GM21737 (cell line): ENCODE data around the gene RARB.

Source experiments
- ATAC-seq: cut with Tn5 transposase; IDR thresholded peaks from one replicate; pipeline ENCODE4 v1.9.1; 2021; ENCODE audit warnings: mild to moderate bottlenecking, moderate library complexity; ENCODE audit not compliant: unreplicated experiment

RARB gene

DNA sequence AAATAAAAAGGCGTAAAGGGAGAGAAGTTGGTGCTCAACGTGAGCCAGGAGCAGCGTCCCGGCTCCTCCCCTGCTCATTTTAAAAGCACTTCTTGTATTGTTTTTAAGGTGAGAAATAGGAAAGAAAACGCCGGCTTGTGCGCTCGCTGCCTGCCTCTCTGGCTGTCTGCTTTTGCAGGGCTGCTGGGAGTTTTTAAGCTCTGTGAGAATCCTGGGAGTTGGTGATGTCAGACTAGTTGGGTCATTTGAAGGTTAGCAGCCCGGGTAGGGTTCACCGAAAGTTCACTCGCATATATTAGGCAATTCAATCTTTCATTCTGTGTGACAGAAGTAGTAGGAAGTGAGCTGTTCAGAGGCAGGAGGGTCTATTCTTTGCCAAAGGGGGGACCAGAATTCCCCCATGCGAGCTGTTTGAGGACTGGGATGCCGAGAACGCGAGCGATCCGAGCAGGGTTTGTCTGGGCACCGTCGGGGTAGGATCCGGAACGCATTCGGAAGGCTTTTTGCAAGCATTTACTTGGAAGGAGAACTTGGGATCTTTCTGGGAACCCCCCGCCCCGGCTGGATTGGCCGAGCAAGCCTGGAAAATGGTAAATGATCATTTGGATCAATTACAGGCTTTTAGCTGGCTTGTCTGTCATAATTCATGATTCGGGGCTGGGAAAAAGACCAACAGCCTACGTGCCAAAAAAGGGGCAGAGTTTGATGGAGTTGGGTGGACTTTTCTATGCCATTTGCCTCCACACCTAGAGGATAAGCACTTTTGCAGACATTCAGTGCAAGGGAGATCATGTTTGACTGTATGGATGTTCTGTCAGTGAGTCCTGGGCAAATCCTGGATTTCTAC, at the start of gene RARB:
Gene RARB (plus strand): TSS at position 322 of the 847 bp plus-strand sequence. CDS start 469 bp downstream, at position 791.
- ATAC-seq = no peak

DNA sequence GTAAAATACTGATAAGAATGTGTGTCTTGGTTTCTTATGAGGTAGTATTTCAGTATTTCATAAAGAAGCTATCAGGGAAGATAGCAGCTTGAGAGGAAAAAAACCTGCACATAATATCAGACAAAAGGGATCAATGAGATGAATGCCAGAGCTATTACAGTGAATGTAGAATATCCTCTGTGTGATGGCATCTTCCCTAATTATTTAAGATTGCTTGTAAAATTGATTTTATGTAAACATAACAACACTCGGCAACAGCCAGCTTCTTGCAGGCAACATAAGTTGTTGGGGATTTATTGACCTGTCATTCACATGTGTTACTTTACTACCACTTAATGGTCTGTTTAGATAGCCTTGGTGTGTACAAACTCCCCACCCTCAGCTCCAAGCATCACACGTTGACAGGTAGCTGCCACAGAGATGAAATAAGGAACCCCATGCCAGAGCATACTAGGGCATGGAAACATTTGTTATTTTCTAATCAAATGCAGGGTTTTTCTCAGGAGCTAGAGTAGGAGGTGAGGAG, 49.2 kb upstream of the RARB start:
- no peak for ATAC-seq

DNA sequence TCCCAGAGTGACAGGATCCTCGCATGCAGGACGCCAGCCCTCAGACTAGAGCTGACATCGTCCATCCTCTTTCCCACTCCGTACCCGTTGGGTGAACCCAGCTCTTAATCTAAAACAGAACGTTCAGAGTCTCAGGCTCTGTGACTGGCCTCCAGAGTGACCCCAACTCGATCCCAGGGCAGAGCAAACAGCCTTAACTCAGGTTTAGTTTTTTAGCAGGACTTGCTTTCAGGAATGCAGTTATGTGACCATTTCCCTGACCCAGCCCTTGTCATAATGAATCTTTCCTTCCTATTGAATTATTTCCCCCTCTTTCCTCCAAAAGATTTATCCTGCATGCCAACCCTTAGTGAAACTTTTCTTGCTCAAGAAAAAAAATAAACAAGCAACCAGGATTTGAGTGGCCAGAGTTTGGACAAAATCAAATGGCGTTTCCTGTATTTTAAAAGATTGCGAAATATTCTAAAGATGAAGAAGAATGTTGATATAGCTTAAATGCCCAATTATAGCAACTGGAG, 47.8 kb upstream of the RARB start:
- ATAC-seq = no peak

DNA sequence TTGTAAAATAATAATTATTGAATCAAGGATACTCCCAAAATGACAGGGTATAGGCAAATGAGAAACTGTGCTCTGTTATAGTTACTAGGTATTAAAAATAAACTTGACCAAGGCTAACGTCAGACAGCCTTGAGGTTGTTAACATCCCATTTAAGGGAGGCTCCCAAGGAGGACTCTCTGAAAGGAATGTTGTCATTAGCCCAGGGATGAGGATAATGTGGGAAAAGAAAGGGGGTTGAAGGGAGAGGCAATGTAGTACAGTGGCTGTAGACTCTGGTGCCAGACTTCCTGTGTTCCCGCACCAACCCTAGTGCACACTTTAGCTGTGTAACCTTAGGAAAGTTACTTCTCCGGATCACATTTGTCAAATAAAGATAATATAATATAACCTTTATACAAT, 47.0 kb upstream of the RARB start:
- no peak for ATAC-seq

DNA sequence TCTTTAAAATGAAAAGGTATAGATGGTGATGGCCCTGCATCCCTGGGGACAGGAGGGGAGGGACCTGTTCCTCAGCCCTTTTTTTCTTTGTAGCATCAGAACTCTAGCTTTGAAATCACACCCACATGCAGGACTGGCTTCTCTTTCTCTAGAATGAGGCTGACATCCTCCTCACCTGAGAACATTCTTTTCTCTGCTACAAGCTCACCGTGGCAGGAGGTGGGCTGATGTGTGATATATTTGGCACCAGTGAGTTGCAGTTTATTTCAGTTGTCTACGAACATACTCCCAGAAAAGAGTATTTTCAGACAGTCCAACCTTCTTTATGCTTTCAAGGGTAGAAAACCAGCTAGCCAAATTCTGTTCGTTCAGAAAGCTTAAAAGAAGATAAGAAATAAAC, 43.6 kb upstream of the RARB start:
- ATAC-seq = no peak

DNA sequence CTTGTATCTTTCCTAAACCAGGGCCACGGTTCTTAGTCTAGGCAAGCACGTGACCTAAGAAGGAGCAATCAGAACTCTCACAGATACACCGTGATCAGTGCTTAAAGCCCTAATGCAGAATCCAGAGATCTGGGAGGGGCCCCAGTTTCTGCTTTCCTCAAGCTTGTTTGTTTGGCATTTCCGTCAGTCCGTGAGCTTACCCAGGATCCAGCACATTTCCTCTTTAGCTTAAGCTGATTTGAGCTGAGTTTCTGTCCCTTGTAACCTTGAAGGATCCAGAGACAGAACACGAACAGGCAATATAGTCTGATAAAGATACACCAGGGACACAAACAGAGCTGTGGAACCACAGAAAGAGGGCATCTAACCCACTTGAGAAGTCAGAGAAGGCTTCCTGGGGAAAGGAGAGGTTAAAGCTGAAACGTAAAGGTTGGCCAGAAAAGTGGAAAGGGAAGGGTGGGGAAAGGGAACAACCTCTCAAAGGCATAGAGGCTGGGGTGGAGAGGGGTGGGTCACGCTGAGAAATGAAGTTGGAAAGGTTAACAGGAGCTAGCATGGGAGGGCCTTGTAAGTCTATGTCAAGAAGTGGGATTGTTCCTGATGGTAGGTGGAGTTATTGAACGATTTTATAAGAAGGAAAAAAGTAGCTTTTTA, 42.1 kb upstream of the RARB start:
- no peak for ATAC-seq

DNA sequence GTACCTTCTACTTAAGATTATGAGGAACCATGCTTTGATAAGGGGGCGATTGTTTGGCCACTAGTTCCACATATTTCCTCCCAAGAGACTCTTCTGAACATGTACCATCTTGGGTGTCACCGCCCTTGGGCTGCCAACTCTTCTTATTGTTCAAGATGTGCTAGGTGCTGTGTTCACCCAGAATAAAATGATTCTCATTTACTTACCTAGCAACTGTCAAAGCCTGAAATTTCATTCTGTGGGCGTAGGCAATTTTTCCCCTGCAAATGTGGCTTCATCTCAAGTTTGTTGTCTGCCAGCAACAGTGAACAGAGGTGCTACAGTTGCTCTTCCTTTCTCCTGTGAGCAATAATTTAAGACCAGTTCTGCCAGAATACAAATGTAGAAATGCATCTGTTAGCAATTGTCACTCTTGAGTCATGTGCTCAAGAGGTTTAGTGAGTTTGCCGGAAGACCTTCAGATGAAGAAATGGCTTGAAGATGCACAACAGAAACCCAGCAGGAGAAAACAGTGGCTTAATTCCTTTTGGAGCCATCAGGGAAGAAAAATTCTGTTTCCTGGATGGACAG, 41.3 kb upstream of the RARB start:
- no peak for ATAC-seq

DNA sequence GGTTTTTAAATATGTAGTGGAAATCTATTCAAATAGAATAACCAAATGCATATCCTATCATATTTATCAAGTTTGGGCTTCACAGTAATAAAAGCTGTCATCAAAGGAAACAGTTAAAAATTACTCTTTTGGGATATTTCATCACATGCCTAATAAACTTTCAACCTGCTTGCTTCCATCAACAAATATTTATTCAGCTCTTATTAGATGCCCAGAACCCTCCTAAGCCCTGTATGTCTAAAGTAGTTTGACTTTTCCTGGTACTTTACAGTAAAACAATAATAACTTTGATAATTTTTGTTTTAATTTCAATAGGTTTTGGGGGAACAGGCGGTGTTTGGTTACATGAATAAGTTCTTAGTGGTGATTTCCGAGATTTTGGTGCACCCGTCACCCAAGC, 37.5 kb upstream of the RARB start:
- no peak for ATAC-seq

DNA sequence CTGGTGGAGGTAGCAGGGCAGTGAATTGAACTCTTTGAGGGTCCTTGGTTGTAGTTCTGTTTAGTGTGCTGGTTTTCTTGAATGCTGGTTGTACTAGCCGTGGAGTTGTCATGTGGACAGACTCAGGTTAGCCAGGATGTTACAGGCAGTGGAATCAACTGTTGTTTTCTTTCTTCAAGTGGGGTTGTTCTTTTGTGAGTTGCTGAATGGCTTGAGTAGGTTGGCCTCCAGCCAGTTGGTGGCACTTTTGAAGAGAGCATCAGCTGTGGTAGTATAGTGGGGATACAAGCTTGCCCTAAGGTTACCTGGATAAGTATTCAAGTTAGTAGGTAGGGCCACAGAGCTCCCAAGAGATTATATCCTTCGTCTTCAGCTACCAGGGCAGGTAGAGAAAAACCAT, 31.8 kb upstream of the RARB start:
- no peak for ATAC-seq

DNA sequence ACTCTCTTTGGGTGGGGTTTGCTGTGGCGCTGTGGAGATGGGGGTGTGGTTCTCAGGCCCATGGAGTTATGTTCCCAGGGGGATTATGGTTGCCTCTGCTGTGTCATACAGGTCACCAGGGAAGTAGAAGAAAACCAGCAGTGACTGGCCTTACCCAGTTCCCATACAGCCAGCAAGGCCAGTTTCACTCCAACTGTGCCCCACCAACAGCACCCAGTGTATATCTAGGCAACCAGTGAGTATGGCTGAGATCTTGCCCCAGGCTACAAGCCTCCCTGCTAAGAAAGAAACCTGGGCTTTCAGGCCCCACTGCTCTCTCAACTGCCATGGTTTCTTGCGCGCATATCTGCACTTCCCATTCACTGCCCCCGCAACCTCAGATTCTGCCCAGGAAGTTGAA, 31.4 kb upstream of the RARB start:
- no peak for ATAC-seq

DNA sequence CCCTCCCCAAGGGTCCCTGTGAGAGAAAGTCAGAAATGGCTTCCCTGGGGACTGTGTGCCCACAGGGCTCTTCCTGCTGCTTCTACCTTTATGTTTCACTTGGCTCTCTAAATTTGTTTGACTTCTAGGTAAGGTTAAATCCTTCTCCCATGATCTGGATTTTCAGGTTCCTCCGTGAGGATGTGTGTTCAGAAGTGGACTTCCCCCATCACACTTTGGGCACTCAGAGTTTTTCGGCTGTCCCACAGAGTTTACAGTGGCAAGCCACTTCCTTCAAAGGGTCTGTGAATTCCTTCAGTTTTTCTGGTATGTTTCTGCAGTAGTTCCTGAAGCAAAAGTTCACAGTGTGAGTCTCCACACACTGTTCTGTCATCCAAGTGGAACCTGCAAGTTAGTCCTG, 30.9 kb upstream of the RARB start:
- ATAC-seq = no peak

DNA sequence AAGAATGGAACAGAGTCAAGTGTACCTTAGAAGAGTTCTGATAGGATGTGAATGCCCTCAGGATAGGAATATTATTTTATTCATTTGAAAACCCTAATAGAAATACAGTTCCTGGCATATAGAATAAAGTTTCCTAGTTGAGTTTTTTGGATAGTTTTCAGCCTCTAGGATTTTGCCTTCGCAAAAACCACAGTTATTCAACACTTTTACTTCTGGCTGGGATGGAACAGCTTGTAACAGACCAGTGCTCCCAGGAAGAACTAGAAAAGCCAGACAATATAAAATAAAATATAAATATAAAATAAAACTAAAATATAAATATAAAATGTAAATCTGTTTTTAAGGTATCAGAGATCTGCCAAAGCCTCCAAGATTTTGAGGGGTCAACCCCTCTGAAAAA, 27.5 kb upstream of the RARB start:
- no peak for ATAC-seq

DNA sequence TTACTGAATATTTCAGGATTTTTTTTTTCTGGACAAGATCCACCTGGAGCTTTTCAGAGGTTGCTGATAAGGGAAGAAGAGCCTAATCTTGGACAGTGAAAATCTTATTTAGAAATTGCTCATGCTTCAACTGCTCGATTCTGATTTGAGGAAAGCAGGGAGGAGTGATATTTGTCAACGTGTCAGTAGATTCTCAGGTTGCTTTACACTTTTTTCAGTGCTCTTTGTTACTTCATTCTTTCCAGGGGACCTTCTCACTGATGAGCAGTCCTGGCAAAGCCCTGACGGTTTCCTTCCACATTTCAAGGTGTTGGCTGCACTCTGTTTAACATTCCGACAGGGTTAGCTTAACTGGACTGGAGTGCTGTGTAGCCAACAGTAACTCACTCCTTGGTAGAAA, 24.1 kb upstream of the RARB start:
- no peak for ATAC-seq

DNA sequence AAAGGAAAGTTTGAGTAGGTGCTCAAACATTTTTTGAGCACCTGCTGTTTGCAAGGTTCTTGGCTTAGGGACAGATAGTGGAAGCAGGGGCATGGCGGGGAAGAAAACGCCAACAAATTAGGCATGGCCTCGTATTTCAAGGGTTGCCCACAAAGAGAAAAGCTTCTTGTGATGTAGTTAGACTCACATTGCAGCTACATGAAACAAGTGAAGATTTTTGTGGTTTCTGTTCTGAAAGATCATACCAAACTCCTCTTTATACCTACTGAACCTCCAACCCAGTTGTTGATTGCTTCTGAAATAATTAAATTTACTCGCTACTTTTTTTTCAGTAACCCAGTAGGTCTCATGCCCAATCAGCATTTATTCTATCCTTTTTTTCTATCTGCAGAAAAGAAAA, 23.5 kb upstream of the RARB start:
- no peak for ATAC-seq

DNA sequence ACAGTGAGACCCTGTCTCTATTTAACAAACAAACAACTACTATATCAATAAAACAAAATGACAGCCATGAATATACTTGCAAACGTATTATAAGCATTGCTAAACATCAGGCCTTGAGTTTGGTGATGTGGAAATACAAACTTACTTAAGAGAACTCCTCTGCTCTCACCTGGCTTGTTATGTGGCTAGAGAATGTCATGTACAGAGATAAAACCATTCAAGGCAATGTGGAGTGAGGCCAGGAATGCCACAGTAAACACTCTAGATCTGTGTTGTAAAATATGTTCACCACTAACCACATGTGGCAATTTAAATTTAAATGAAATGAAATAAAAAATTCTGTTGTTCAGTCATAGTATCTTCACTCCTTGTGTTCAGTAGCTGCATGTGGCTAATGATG, 22.7 kb upstream of the RARB start:
- no peak for ATAC-seq

DNA sequence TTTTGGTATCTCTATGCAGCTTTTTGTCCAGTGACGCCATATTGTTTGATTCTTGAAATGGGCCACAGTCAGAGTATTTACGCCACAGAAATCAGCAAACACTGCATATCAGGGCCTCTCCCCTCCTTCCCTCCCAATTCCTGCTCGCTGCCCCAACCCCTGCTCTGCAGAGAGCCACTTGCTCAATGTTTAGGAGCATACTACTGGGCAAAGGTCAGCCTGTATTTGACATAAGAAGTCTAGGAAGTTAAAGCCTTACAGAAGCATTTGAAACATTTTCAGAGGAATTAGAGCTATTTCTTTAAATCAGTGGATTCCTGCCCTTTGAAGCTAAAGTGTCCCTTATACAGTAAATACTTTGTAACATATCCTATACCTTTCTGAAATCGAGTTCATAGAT, 17.4 kb upstream of the RARB start:
- no peak for ATAC-seq

DNA sequence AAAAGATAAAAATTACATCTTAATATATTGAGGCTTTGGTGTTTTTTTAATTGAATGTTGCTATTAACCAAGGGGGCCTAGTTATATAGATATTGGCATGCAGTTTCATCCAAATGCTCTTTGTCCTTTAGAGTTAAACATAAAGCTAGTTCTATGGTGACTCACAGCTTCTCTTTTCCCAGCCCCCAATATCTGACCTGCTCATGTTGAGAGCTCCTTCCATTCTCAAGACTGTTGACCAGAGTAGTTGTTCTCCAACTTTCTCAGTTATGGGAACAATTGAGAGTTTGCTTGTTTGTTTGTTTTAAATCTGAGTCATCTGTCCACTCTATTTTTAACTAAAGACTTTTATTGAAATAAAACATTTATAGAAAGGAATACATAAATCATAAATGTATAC, 15.8 kb upstream of the RARB start:
- ATAC-seq = no peak

DNA sequence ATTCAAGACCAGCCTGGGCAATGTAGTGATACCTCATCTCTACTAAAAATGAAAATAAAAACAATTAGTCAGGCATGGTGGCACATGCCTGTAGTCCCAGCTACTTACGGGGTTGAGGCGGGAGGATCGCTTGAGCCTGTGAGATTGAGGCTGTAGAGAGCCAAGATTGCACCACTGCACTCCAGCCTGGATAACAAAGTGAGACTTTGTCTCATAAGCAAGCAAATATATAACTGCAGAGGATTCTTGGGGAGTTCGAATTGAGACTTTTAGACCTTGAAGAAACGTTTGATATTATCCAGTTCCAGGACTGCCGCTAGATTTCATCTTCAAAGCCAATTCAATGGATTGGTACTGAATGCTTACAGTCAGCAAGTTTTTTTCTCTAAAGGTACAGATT, 11.9 kb upstream of the RARB start:
- no peak for ATAC-seq

DNA sequence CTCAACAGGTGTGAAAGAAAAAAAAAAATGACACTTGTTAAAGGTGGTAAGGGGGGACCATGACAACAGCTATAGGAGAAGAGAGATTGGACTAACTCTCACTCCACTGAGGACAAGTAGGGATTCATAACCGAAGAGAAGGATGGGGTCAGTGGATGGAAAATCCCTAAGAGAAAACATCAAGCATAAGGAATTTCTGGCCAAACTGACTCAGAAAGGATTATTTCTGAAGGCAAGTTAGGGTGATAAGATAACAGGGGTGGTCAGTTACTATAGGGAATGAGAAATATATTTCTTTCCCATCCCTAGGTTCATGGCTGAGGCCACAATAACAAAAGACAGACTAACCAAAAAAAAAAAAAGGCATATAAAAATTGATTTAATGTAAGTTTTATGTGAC, 9.5 kb upstream of the RARB start:
- no peak for ATAC-seq

DNA sequence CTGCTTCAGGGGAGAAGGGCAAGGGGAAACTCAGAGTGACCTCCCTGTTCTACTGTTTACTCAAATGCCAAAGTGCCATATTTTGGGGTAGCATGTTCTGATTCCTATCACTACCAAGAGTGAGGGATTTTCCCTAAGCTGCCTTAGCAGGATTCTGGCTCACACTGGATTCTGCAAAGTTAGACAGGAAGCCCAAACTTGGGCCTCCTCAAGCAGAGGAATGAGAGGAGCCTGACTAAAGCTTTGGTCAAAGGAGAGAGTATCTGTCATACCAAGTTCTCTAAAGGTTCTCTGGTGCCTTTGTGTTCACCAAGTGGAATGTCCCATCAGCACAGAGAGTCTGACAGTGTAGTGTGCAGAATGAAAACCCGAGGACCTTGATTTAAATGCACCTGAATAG, 8.8 kb upstream of the RARB start:
- ATAC-seq = no peak

DNA sequence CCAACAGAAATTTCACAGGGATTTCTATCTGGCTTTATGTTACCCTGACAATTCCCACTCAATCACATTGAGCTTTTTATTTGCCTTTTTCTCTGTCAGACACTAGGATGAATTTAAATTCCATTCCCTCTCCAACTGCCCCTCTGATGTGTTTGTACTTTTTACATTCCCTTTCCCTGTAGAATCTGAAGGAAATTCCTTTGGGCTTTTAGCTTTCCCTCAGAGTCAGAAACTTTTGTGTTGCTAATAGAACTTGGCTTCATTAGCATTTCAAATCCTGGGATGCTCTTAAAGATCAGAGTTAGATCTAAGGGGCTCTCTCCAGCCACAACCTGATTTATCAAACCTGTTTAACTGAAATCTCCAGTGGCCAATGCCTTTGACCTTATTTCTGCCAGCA, 7.9 kb upstream of the RARB start:
- ATAC-seq = no peak

DNA sequence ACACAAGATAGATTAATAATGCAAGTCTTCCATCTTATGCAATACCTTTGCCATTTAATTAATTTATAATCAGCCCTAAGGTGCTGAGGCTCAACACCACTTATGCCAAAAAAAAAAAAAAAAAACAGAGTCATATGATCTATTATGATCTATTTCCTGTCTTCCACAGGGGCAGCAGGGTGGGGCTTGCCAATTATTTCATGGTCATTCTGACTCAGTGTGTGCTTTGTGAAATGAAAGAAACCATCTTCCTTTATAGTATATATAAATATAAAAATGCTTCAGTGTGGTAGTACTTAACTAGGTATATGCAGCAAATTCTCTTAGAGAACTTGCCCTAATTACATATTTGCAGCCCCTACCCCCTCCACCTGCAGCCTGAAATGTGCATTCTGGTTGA, 7.2 kb upstream of the RARB start:
- no peak for ATAC-seq
